WTC11 (cell line): ENCODE data around the gene PAX8.

Source experiments
- ATF2 ChIP-seq: sonication (generic); formaldehyde crosslinking; IDR thresholded peaks from 2 replicates; pipeline ENCODE4 v1.8.1; 2022; ENCODE audit warnings: low read depth, missing genetic modification reagents, borderline replicate concordance
- ETV6 ChIP-seq: sonication (generic); formaldehyde crosslinking; IDR thresholded peaks from 2 replicates; pipeline ENCODE4 v1.8.1; 2022; ENCODE audit warnings: mild to moderate bottlenecking, missing genetic modification reagents
- MXD4 ChIP-seq: fragments of 250-450 bp; sonication (Bioruptor Pico); IDR thresholded peaks from 2 replicates; pipeline ENCODE4 v1.8.0; 2021; ENCODE audit warnings: mild to moderate bottlenecking, moderate library complexity, borderline replicate concordance
- TF ChIP-seq, protein P1 (sequence below): fragments of 200-600 bp; IDR thresholded peaks from 2 replicates; pipeline ENCODE4 v1.8.0; 2022; ENCODE audit warnings: antibody characterized with exemption
- TF ChIP-seq, protein P2 (sequence below): sonication (generic); formaldehyde crosslinking; IDR thresholded peaks from 2 replicates; pipeline ENCODE4 v1.8.0; 2022; ENCODE audit warnings: missing genetic modification reagents

GRCh38 chr2:113192459-113193100 is 86.1 kb downstream of the PAX8 start:
- TF ChIP-seq, protein P1, sequence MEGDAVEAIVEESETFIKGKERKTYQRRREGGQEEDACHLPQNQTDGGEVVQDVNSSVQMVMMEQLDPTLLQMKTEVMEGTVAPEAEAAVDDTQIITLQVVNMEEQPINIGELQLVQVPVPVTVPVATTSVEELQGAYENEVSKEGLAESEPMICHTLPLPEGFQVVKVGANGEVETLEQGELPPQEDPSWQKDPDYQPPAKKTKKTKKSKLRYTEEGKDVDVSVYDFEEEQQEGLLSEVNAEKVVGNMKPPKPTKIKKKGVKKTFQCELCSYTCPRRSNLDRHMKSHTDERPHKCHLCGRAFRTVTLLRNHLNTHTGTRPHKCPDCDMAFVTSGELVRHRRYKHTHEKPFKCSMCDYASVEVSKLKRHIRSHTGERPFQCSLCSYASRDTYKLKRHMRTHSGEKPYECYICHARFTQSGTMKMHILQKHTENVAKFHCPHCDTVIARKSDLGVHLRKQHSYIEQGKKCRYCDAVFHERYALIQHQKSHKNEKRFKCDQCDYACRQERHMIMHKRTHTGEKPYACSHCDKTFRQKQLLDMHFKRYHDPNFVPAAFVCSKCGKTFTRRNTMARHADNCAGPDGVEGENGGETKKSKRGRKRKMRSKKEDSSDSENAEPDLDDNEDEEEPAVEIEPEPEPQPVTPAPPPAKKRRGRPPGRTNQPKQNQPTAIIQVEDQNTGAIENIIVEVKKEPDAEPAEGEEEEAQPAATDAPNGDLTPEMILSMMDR: no peak
- no peak for TF ChIP-seq ATF2 (CRISPR knock-in tag)
- no peak for TF ChIP-seq MXD4 (CRISPR knock-in tag)
- TF ChIP-seq ETV6 (CRISPR knock-in tag): no peak
- TF ChIP-seq, protein P2, sequence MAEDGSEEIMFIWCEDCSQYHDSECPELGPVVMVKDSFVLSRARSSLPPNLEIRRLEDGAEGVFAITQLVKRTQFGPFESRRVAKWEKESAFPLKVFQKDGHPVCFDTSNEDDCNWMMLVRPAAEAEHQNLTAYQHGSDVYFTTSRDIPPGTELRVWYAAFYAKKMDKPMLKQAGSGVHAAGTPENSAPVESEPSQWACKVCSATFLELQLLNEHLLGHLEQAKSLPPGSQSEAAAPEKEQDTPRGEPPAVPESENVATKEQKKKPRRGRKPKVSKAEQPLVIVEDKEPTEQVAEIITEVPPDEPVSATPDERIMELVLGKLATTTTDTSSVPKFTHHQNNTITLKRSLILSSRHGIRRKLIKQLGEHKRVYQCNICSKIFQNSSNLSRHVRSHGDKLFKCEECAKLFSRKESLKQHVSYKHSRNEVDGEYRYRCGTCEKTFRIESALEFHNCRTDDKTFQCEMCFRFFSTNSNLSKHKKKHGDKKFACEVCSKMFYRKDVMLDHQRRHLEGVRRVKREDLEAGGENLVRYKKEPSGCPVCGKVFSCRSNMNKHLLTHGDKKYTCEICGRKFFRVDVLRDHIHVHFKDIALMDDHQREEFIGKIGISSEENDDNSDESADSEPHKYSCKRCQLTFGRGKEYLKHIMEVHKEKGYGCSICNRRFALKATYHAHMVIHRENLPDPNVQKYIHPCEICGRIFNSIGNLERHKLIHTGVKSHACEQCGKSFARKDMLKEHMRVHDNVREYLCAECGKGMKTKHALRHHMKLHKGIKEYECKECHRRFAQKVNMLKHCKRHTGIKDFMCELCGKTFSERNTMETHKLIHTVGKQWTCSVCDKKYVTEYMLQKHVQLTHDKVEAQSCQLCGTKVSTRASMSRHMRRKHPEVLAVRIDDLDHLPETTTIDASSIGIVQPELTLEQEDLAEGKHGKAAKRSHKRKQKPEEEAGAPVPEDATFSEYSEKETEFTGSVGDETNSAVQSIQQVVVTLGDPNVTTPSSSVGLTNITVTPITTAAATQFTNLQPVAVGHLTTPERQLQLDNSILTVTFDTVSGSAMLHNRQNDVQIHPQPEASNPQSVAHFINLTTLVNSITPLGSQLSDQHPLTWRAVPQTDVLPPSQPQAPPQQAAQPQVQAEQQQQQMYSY (CRISPR knock-in tag): no peak
